ENCODE results near the gene POLDIP3.

DNA sequence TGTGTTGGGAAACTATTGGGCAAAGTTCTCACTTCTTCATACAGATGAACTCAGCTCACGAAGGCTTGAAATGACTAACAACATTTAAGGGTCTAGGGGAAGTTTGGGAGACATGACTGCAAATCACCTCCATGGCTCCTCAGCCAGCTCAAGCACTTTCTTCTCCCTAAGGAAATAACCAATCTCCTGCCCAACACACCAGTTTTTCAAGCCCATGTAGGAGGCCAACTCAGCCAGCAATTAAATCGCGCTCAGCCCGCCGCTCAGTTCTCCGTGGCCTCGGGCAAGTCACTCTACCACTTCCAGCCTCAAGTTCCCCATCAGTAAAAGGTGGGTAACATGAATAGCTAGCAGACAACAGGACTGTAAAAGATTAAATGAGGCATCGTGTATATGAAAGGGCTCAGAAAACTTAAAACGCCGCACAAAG lies 796 bp downstream of the POLDIP3 start:
- no peak for TF ChIP-seq CTCF (conservative IDR thresholded peaks at IDR 0.05; ENCODE audit: low read depth, low read length)
- no peak for TF ChIP-seq POLR2A (IDR thresholded peaks at IDR 0.05; ENCODE audit: low read depth, low read length)
- no peak for TF ChIP-seq CEBPB (IDR thresholded peaks at IDR 0.05; ENCODE audit: low read depth, low read length)
